ENCODE measurements around the gene PRLR.
"Not testable (repeated sequence)": the region's sequence is repeated elsewhere in the genome, so short reads cannot be mapped to it uniquely, and the experiment has no call there.

Gene PRLR

GRCh38 chr5:35038891-35039290, 191.4 kb downstream of the PRLR start:
- H2BK15ac ChIP-seq (ENCODE audit: low read depth, poor library complexity, severe bottlenecking), result no peak overlapping the region
- H3K4me3 ChIP-seq (ENCODE audit: insufficient read depth in 1 of 2, low read depth in 1 of 2, low read length in 2 of 2), result no peak overlapping the region
- H3K27ac ChIP-seq (ENCODE audit: low read length, poor library complexity, severe bottlenecking), result no peak overlapping the region
- H2BK12ac ChIP-seq (ENCODE audit: low read length in 2 of 2), result no peak overlapping the region
- H2BK120ac ChIP-seq (ENCODE audit: low read depth, low read length), result no peak overlapping the region
- peaks cover 0 to 21% of the 10 kb centered on the region in 2 experiments for H3K27me3 ChIP-seq (ENCODE audit: control insufficient read depth in 1 of 2, insufficient read depth in 1 of 2, low read length in 2 of 2)
- no peak overlapping the region for H3K14ac ChIP-seq (ENCODE audit: low read length in 2 of 2)
- H4K91ac ChIP-seq (ENCODE audit: low read length), result no peak overlapping the region
- no peaks in the 10 kb centered on the region for H3K36me3 ChIP-seq (ENCODE audit: control insufficient read depth in 1 of 2, insufficient read depth in 2 of 2, low read depth in 1 of 2, low read length in 2 of 2)
- no peak overlapping the region for H3K23ac ChIP-seq (ENCODE audit: low read length in 2 of 2)
- H3K18ac ChIP-seq (ENCODE audit: low read depth in 1 of 2, low read length in 2 of 2), result no peak overlapping the region
- H2BK5ac ChIP-seq (ENCODE audit: low read depth, low read length, poor library complexity, severe bottlenecking), result no peak overlapping the region
- no peak for DNase-seq
- no peak overlapping the region for H2AFZ ChIP-seq (ENCODE audit: low read depth, low read length)
- H2AK5ac ChIP-seq (ENCODE audit: low read length, severe bottlenecking), result no peak overlapping the region
- 82% methylated on average over 2 of the region's 2 CpGs for WGBS
- no peaks in the 10 kb centered on the region for H3K4me1 ChIP-seq (ENCODE audit: control insufficient read depth, insufficient read depth, low read depth, low read length)
- no peaks in the 10 kb centered on the region for H3K79me1 ChIP-seq (replicated peaks; ENCODE audit: low read length, poor library complexity, severe bottlenecking)
- no peak overlapping the region for H3K9ac ChIP-seq (ENCODE audit: low read length)
- no peak overlapping the region for H3K4ac ChIP-seq (ENCODE audit: low read depth in 1 of 2, low read length in 2 of 2)
- no peak overlapping the region for H3K4me2 ChIP-seq (ENCODE audit: low read length, poor library complexity, severe bottlenecking)
- H4K8ac ChIP-seq (ENCODE audit: low read length), result no peak overlapping the region
- no peaks in the 10 kb centered on the region for H3K9me3 ChIP-seq (ENCODE audit: control insufficient read depth, low read length)

DNA sequence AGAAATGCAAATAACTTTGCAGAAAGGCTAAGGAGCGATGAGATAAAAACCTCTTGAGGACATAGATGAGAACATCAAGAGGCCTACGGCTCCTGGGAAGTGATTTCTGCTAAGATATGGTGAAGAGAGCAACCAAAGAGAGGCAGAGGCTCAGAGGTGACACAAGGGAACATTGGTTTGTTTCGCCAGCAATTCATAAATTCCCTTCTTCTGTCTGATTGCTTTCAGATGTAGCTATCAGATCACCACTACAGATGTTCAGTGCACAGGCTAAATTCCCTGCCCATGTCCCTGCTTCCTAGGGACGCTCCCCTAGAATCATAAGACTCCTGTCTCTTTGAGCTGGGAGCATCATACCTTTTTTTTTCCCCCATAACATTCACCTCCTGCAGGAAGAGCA, 193.8 kb downstream of the PRLR start:
- H3K9me3 ChIP-seq (ENCODE audit: control insufficient read depth, low read length), result no peaks in the 10 kb centered on the region
- no peak overlapping the region for H3K27ac ChIP-seq (ENCODE audit: low read length, poor library complexity, severe bottlenecking)
- no peak overlapping the region for H4K8ac ChIP-seq (ENCODE audit: low read length)
- H3K4me1 ChIP-seq (ENCODE audit: control insufficient read depth, insufficient read depth, low read depth, low read length), result no peaks in the 10 kb centered on the region
- no peak overlapping the region for H2AFZ ChIP-seq (ENCODE audit: low read depth, low read length)
- no peak overlapping the region for H3K4ac ChIP-seq (ENCODE audit: low read depth in 1 of 2, low read length in 2 of 2)
- H3K27me3 ChIP-seq (ENCODE audit: control insufficient read depth in 1 of 2, insufficient read depth in 1 of 2, low read length in 2 of 2), result peaks cover 0 to 24% of the 10 kb centered on the region in 2 experiments
- H2AK5ac ChIP-seq (ENCODE audit: low read length, severe bottlenecking), result no peak overlapping the region
- no peak overlapping the region for H4K91ac ChIP-seq (ENCODE audit: low read length)
- no peak overlapping the region for H2BK5ac ChIP-seq (ENCODE audit: low read depth, low read length, poor library complexity, severe bottlenecking)
- H3K23ac ChIP-seq (ENCODE audit: low read length in 2 of 2), result no peak overlapping the region
- H3K4me2 ChIP-seq (ENCODE audit: low read length, poor library complexity, severe bottlenecking), result no peak overlapping the region
- DNase-seq, result no peak
- no peak overlapping the region for H3K4me3 ChIP-seq (ENCODE audit: insufficient read depth in 1 of 2, low read depth in 1 of 2, low read length in 2 of 2)
- H2BK120ac ChIP-seq (ENCODE audit: low read depth, low read length), result no peak overlapping the region
- no peak overlapping the region for H2BK15ac ChIP-seq (ENCODE audit: low read depth, poor library complexity, severe bottlenecking)
- WGBS, result 76% methylated on average over 4 of the region's 4 CpGs
- H3K18ac ChIP-seq (ENCODE audit: low read depth in 1 of 2, low read length in 2 of 2), result no peak overlapping the region
- H3K14ac ChIP-seq (ENCODE audit: low read length in 2 of 2), result no peak overlapping the region
- H3K36me3 ChIP-seq (ENCODE audit: control insufficient read depth in 1 of 2, insufficient read depth in 2 of 2, low read depth in 1 of 2, low read length in 2 of 2), result no peaks in the 10 kb centered on the region
- no peak overlapping the region for H2BK12ac ChIP-seq (ENCODE audit: low read length in 2 of 2)
- no peaks in the 10 kb centered on the region for H3K79me1 ChIP-seq (replicated peaks; ENCODE audit: low read length, poor library complexity, severe bottlenecking)
- H3K9ac ChIP-seq (ENCODE audit: low read length), result no peak overlapping the region

GRCh38 chr5:35035929-35036328, 194.4 kb downstream of the PRLR start:
- not testable (repeated sequence) for DNase-seq; H3K4ac ChIP-seq (ENCODE audit: low read depth in 1 of 2, low read length in 2 of 2); H2BK5ac ChIP-seq (ENCODE audit: low read depth, low read length, poor library complexity, severe bottlenecking); H3K14ac ChIP-seq (ENCODE audit: low read length in 2 of 2); H4K91ac ChIP-seq (ENCODE audit: low read length); H3K4me2 ChIP-seq (ENCODE audit: low read length, poor library complexity, severe bottlenecking); H4K8ac ChIP-seq (ENCODE audit: low read length); H3K23ac ChIP-seq (ENCODE audit: low read length in 2 of 2); H3K9me3 ChIP-seq (ENCODE audit: control insufficient read depth, low read length); H2BK120ac ChIP-seq (ENCODE audit: low read depth, low read length); H3K36me3 ChIP-seq (ENCODE audit: control insufficient read depth in 1 of 2, insufficient read depth in 2 of 2, low read depth in 1 of 2, low read length in 2 of 2); H3K4me3 ChIP-seq (ENCODE audit: insufficient read depth in 1 of 2, low read depth in 1 of 2, low read length in 2 of 2); H2BK15ac ChIP-seq (ENCODE audit: low read depth, poor library complexity, severe bottlenecking); H3K4me1 ChIP-seq (ENCODE audit: control insufficient read depth, insufficient read depth, low read depth, low read length); H3K18ac ChIP-seq (ENCODE audit: low read depth in 1 of 2, low read length in 2 of 2); H3K9ac ChIP-seq (ENCODE audit: low read length); H2AFZ ChIP-seq (ENCODE audit: low read depth, low read length); H2BK12ac ChIP-seq (ENCODE audit: low read length in 2 of 2); H2AK5ac ChIP-seq (ENCODE audit: low read length, severe bottlenecking); H3K79me1 ChIP-seq (replicated peaks; ENCODE audit: low read length, poor library complexity, severe bottlenecking); H3K27ac ChIP-seq (ENCODE audit: low read length, poor library complexity, severe bottlenecking)
- 80% methylated on average over 3 of the region's 4 CpGs for WGBS
- peaks cover 0 to 24% of the 10 kb centered on the region in 2 experiments for H3K27me3 ChIP-seq (ENCODE audit: control insufficient read depth in 1 of 2, insufficient read depth in 1 of 2, low read length in 2 of 2)

DNA sequence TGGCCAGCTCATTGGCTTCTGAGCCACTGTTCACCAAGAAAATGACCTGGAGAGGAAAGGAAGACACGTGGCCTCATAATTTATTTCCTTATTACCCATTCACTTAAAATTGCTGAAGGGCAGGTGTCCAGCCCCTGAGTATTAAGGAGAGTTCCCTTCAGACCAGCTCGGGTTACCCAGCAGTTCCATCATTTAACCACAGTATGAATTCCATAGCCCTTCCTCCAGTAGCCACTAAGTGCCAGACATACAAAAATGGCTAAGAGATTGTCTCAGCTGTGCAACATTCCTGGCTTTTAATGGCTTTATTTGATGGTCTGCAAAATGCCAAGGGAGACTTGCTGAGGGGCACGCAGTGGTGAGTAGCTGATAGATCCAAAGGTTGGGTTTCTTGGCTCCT, 195.0 kb downstream of the PRLR start:
- no peak overlapping the region for H3K4ac ChIP-seq (ENCODE audit: low read depth in 1 of 2, low read length in 2 of 2)
- no peak overlapping the region for H4K8ac ChIP-seq (ENCODE audit: low read length)
- H4K91ac ChIP-seq (ENCODE audit: low read length), result no peak overlapping the region
- H3K23ac ChIP-seq (ENCODE audit: low read length in 2 of 2), result no peak overlapping the region
- no peak overlapping the region for H3K4me3 ChIP-seq (ENCODE audit: insufficient read depth in 1 of 2, low read depth in 1 of 2, low read length in 2 of 2)
- H3K9me3 ChIP-seq (ENCODE audit: control insufficient read depth, low read length), result no peaks in the 10 kb centered on the region
- H2BK120ac ChIP-seq (ENCODE audit: low read depth, low read length), result no peak overlapping the region
- H2BK15ac ChIP-seq (ENCODE audit: low read depth, poor library complexity, severe bottlenecking), result no peak overlapping the region
- H2AFZ ChIP-seq (ENCODE audit: low read depth, low read length), result no peak overlapping the region
- no peak overlapping the region for H2BK12ac ChIP-seq (ENCODE audit: low read length in 2 of 2)
- WGBS, result 85% methylated on average over 3 of the region's 3 CpGs
- no peak overlapping the region for H3K27ac ChIP-seq (ENCODE audit: low read length, poor library complexity, severe bottlenecking)
- peaks cover 0 to 24% of the 10 kb centered on the region in 2 experiments for H3K27me3 ChIP-seq (ENCODE audit: control insufficient read depth in 1 of 2, insufficient read depth in 1 of 2, low read length in 2 of 2)
- H3K79me1 ChIP-seq (replicated peaks; ENCODE audit: low read length, poor library complexity, severe bottlenecking), result no peaks in the 10 kb centered on the region
- no peak overlapping the region for H2AK5ac ChIP-seq (ENCODE audit: low read length, severe bottlenecking)
- no peak overlapping the region for H2BK5ac ChIP-seq (ENCODE audit: low read depth, low read length, poor library complexity, severe bottlenecking)
- no peak overlapping the region for H3K18ac ChIP-seq (ENCODE audit: low read depth in 1 of 2, low read length in 2 of 2)
- H3K36me3 ChIP-seq (ENCODE audit: control insufficient read depth in 1 of 2, insufficient read depth in 2 of 2, low read depth in 1 of 2, low read length in 2 of 2), result no peaks in the 10 kb centered on the region
- no peak for DNase-seq
- H3K4me1 ChIP-seq (ENCODE audit: control insufficient read depth, insufficient read depth, low read depth, low read length), result no peaks in the 10 kb centered on the region
- no peak overlapping the region for H3K14ac ChIP-seq (ENCODE audit: low read length in 2 of 2)
- H3K9ac ChIP-seq (ENCODE audit: low read length), result no peak overlapping the region
- H3K4me2 ChIP-seq (ENCODE audit: low read length, poor library complexity, severe bottlenecking), result no peak overlapping the region

All from mesenchymal stem cell (in vitro differentiated cells and primary cell).